ENCODE data around the gene C6orf15.

Gene C6orf15

GRCh38 chr6:31143148-31143547, 30.8 kb upstream of the C6orf15 start:
- no peak overlapping the region for H3K4me3 ChIP-seq (ENCODE audit: low read depth, low read length)
- no peak for TF ChIP-seq CTCF (IDR thresholded peaks at IDR 0.05; ENCODE audit: low read depth, low read length, missing control alignments)
- DNase-seq (ENCODE audit: low read depth) = no peak

- no peak for DNase-seq (ENCODE audit: low read depth)
- no peak overlapping the region for H3K4me3 ChIP-seq (ENCODE audit: low read depth, low read length)
- TF ChIP-seq CTCF (IDR thresholded peaks at IDR 0.05; ENCODE audit: low read depth, low read length, missing control alignments) = no peak
Measured at GRCh38 chr6:31142361-31142761, 30.0 kb upstream of the C6orf15 start.

- no peak overlapping the region for H3K4me3 ChIP-seq (ENCODE audit: low read depth, low read length)
- TF ChIP-seq CTCF (IDR thresholded peaks at IDR 0.05; ENCODE audit: low read depth, low read length, missing control alignments) = no peak
- DNase-seq (ENCODE audit: low read depth) = no peak
Measured at GRCh38 chr6:31140643-31141042, 28.3 kb upstream of the C6orf15 start.

- no peak for TF ChIP-seq CTCF (IDR thresholded peaks at IDR 0.05; ENCODE audit: low read depth, low read length, missing control alignments)
- DNase-seq (ENCODE audit: low read depth) = no peak
- H3K4me3 ChIP-seq (ENCODE audit: low read depth, low read length) = no peak overlapping the region
Measured at GRCh38 chr6:31139599-31139998, 27.2 kb upstream of the C6orf15 start.

- no peak within 1 kb of the TSS for H3K4me3 ChIP-seq (ENCODE audit: low read depth, low read length)
- no peak for DNase-seq (ENCODE audit: low read depth)
- TF ChIP-seq CTCF (IDR thresholded peaks at IDR 0.05; ENCODE audit: low read depth, low read length, missing control alignments) = no peak
Measured at GRCh38 chr6:31138982-31139381, 26.6 kb upstream of the C6orf15 start, which contains the start of gene PSORS1C2. Gene PSORS1C2 (minus strand): TSS chr6:31139066. CDS start chr6:31139026, 40 bp downstream.

DNA sequence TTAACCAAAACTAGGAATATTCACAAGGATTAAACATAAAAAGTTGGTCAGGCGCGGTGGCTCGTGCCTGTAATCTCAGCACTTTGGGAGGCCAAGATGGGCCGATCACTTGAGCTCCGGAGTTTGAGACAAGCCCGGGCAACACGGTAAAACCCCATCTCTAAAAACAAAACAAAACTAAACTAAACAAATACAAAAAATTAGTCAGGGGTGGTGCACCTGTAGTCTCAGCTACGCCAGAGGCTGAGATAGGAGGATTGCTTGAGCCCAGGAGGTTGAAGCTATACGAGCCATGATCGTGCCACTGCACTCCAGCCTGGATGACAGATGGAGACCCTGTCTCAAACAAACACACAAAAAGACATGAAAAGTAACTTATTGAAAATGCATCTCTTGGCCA, 23.3 kb upstream of the C6orf15 start:
- no peak for DNase-seq (ENCODE audit: low read depth)
- no peak overlapping the region for H3K4me3 ChIP-seq (ENCODE audit: low read depth, low read length)
- TF ChIP-seq CTCF (IDR thresholded peaks at IDR 0.05; ENCODE audit: low read depth, low read length, missing control alignments) = no peak

DNA sequence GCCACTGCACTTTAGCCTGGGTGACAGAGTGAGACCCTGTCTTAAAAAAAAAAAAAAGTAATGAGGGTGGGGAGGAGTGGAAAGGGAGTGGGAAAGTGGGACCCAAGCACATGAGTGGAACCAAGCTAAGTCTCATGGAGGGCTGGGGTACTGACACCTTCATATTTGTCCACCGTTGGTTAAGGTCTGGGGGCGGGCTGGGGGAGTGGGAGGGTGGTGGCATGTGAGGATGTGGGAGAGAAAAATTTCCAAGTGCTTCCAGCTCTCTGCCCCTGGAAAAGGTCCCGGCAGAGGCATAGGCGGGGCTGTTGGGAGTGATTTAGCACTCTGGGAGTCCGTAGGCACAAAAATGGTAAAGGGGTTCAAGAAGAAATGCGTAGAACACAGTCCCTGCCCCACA, 20.4 kb upstream of the C6orf15 start:
- TF ChIP-seq CTCF (IDR thresholded peaks at IDR 0.05; ENCODE audit: low read depth, low read length, missing control alignments) = no peak
- no peak overlapping the region for H3K4me3 ChIP-seq (ENCODE audit: low read depth, low read length)
- DNase-seq (ENCODE audit: low read depth) = no peak

All from GM12864 (cell line).